Calu3 (cell line): Measurements from ENCODE around the gene LHPP. TPM values are rescaled to one million over a fixed set of nuclear protein-coding genes. Genes with fewer than 3 reads are reported as not detected.

Experiments used
- BruUV-seq: library from RNA; stranded (reverse); fragments of 400-500 nt; replicated peaks from 2 replicates; lab custom pipeline; 2021; lab: Mats Ljungman, UMichigan
- CTCF ChIA-PET: fragments of 300-600 bp; sonication (Branson Sonifier 250); formaldehyde crosslinking; loops from one replicate; lab custom pipeline; 2022; ENCODE audit warnings: antibody characterized with exemption; lab: Charles Lee
- DNase-seq: peaks from one replicate; pipeline ENCODE4 v3.0.0; 2022
- H3K27ac Mint-ChIP-seq: one replicate; pipeline ENCODE4 v1.8.0; 2022; ENCODE audit warnings: mixed read lengths; ENCODE audit not compliant: unreplicated experiment
- H3K27me3 Mint-ChIP-seq: one replicate; pipeline ENCODE4 v1.8.0; 2022; ENCODE audit warnings: mixed read lengths; ENCODE audit not compliant: unreplicated experiment
- H3K36me3 Mint-ChIP-seq: one replicate; pipeline ENCODE4 v1.8.0; 2022; ENCODE audit warnings: mild to moderate bottlenecking, moderate library complexity, mixed read lengths; ENCODE audit not compliant: insufficient read depth, unreplicated experiment
- H3K4me1 Mint-ChIP-seq: one replicate; pipeline ENCODE4 v1.8.0; 2022; ENCODE audit warnings: mild to moderate bottlenecking, low read depth, mixed read lengths; ENCODE audit not compliant: unreplicated experiment
- H3K4me3 Mint-ChIP-seq: one replicate; pipeline ENCODE4 v1.8.0; 2022; ENCODE audit warnings: mild to moderate bottlenecking, low read depth, moderate library complexity, mixed read lengths; ENCODE audit not compliant: unreplicated experiment
- H3K9me3 Mint-ChIP-seq: one replicate; pipeline ENCODE4 v1.8.0; 2022; ENCODE audit warnings: low read depth, mixed read lengths; ENCODE audit not compliant: unreplicated experiment
- intact Hi-C: fragments of 100-400 bp; cut with micrococcal nuclease; formaldehyde crosslinking; loops from one replicate; pipeline ENCODE4 v1.10.0; 2022; ENCODE audit not compliant: unreplicated experiment
- total RNA-seq: library from RNA; stranded (reverse); gene quantifications from 2 replicates; pipeline ENCODE4 v1.2.3, GENCODE V29; 2022
- TF ChIP-seq, protein P1 (sequence below): fragments of 200-600 bp; IDR thresholded peaks from one replicate; pipeline ENCODE4 v1.8.0; 2022; ENCODE audit warnings: antibody characterized with exemption; ENCODE audit not compliant: unreplicated experiment

The LHPP gene
- total RNA-seq, 1 experiment from 2014 or later, result 12.0 TPM

DNA sequence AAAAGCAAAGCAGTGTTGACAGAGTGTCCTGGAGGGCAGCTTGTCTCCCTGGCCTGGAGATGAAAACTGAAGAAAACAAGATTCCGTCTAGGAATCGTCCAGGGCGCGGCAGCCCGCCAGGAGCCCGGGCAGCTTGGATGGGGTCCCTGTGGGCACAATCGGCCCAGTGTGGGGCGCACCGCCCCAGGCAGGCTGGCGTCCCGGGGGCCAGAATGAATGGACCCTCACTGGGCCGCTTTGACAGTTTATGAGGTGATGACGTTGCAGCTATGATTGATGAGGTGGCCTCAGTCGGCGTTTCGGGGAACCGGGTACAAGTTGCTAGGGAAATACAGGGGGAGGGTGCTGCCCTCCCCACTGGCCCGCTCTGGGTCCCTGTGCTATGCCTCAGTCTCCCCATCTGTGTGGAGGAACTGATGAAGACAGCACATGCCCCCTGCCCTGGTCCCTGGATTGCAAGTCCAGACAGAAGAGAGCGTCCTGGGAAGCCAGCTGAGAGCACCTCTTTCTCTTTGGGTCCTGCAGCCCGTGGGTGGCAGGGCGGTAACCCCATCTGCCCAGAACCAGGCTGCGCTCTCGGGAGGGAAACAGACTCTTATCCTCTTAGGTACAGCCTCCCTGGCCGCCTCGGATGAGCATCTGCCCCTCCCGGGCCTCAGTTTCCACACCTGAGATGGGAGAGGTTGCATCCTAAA lies 131.3 kb downstream of the LHPP start:
- intact Hi-C loops, result no loop called here
- H3K9me3 Mint-ChIP-seq, result peaks cover 2% of the 10 kb centered on the region
- BruUV-seq, result no TSS peak
- no peak overlapping the region for H3K27ac Mint-ChIP-seq
- peaks cover 28% of the 10 kb centered on the region for H3K27me3 Mint-ChIP-seq
- no peak overlapping the region for H3K4me3 Mint-ChIP-seq
- H3K4me1 Mint-ChIP-seq, result peaks cover 9% of the 10 kb centered on the region
- no peaks in the 10 kb centered on the region for H3K36me3 Mint-ChIP-seq
- TF ChIP-seq, protein P1, sequence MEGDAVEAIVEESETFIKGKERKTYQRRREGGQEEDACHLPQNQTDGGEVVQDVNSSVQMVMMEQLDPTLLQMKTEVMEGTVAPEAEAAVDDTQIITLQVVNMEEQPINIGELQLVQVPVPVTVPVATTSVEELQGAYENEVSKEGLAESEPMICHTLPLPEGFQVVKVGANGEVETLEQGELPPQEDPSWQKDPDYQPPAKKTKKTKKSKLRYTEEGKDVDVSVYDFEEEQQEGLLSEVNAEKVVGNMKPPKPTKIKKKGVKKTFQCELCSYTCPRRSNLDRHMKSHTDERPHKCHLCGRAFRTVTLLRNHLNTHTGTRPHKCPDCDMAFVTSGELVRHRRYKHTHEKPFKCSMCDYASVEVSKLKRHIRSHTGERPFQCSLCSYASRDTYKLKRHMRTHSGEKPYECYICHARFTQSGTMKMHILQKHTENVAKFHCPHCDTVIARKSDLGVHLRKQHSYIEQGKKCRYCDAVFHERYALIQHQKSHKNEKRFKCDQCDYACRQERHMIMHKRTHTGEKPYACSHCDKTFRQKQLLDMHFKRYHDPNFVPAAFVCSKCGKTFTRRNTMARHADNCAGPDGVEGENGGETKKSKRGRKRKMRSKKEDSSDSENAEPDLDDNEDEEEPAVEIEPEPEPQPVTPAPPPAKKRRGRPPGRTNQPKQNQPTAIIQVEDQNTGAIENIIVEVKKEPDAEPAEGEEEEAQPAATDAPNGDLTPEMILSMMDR, result no peak
- CTCF ChIA-PET, result no interaction called here
- DNase-seq, result no peak

DNA sequence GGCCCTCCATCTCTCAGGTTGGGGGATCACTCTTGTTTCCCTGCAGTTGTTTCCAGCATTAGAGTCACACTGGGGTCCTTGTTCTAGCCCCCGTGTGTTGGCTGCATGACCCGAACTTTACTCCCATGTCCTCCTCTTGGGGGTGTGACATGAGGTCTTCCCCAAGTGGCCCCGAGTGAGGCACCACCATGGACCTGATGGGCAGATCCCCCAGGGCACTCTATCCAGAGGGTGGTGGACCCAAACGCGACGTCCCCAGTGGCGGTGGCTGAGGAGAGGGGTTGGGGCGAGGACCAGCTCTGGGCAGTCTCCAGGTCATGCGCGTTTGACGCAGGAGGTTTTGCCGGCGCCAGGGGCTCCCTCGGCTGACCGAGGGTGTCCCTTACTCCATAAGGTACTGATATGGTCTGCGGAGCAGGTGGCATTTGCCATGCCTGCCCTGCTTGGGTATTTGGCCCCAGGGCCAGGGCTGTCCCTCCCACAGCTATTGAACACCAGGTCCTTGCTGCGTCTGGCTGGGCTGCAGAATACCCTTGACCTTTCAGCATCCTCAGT lies 131.9 kb downstream of the LHPP start:
- peaks cover 2% of the 10 kb centered on the region for H3K9me3 Mint-ChIP-seq
- no peak overlapping the region for H3K4me3 Mint-ChIP-seq
- no peak overlapping the region for H3K27ac Mint-ChIP-seq
- H3K27me3 Mint-ChIP-seq, result peaks cover 30% of the 10 kb centered on the region
- CTCF ChIA-PET, result no interaction called here
- H3K36me3 Mint-ChIP-seq, result no peaks in the 10 kb centered on the region
- DNase-seq, result no peak
- TF ChIP-seq, protein P1, result no peak
- H3K4me1 Mint-ChIP-seq, result peaks cover 9% of the 10 kb centered on the region
- BruUV-seq, result no TSS peak
- intact Hi-C loops, result no loop called here

DNA sequence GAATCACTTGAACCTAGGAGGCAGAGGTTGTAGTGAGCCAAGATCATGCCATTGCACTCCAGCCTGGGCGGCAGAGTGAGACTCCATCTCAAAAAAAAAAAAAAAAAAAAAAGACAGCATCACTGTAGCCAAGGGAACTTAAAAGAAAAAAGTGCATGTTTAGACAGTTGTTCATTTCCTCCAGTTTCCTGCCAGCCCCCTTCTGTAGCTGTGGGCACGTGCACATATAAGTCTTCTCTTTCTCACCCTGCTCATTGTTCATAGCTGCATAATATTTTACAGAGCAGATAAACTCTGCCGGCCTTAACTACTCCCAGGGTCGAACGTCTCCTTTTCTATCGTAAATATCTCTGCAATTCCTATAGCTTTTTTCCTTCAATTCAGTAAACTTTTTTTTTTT lies 132.6 kb downstream of the LHPP start:
- peaks cover 9% of the 10 kb centered on the region for H3K4me1 Mint-ChIP-seq
- H3K27ac Mint-ChIP-seq, result no peak overlapping the region
- no peaks in the 10 kb centered on the region for H3K36me3 Mint-ChIP-seq
- BruUV-seq, result no TSS peak
- intact Hi-C loops, result no loop called here
- CTCF ChIA-PET, result interaction anchor here (0.7 to 0.8 kb wide), 2 partner anchors 57 to 82 kb away, joined by 3 to 4 read pairs; no protein-coding TSS in a partner anchor
- peaks cover 37% of the 10 kb centered on the region for H3K27me3 Mint-ChIP-seq
- H3K4me3 Mint-ChIP-seq, result no peak overlapping the region
- TF ChIP-seq, protein P1, result no peak
- no peak for DNase-seq
- peaks cover 2% of the 10 kb centered on the region for H3K9me3 Mint-ChIP-seq

DNA sequence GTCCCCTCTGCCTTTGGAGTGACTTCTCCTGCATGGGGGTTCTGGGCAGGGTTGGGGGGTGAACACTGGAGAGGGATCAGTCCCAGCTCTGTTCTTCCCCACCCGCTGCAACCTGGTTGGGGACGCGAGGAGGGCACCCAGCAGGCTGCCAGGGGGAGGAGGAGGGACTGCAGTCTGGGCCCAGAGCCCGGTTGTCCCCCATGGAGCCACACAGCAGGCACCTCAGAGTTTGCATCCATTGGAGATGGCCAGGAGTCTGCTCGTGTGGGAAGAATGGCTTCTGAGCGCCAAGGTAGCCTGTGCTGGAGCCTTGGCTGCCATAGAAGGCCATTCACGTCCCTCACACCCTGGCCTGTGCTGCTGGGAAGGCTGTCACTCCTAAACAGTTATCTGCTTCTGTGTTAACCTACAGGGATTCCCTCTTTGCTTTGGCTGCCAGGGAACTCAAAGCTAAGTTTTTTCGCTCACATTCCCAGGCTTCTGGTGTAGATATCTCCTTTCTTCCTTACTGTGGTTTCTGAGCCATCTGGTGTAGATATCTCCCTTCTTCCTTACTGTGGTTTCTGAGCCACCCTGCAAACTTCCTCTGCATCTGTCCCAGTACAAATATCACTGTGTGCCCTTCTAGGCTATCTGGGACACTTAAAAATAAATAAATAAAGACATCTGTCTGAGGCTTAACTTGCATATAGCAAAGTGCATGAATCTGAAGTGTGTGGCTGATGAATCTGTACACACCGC lies 133.7 kb downstream of the LHPP start:
- BruUV-seq, result no TSS peak
- H3K27ac Mint-ChIP-seq, result no peak overlapping the region
- intact Hi-C loops, result no loop called here
- H3K9me3 Mint-ChIP-seq, result peaks cover 2% of the 10 kb centered on the region
- no peaks in the 10 kb centered on the region for H3K36me3 Mint-ChIP-seq
- CTCF ChIA-PET, result interaction anchor here (0.7 kb wide), 1 partner anchor 81 kb away, joined by 3 read pairs; no protein-coding TSS in a partner anchor
- TF ChIP-seq, protein P1, result no peak
- H3K4me1 Mint-ChIP-seq, result peaks cover 9% of the 10 kb centered on the region
- H3K27me3 Mint-ChIP-seq, result peaks cover 33% of the 10 kb centered on the region
- H3K4me3 Mint-ChIP-seq, result no peak overlapping the region
- no peak for DNase-seq
